Neuronal stem cell (in vitro differentiated cells): Measurements from ENCODE around the gene BMP6.

Experiments used
- DNase-seq: peaks from one replicate; pipeline ENCODE4 v3.0.0-alpha.2; 2013; ENCODE audit warnings: low spot score
- H2AFZ ChIP-seq: one replicate; pipeline ENCODE4 v1.6.1; 2013; ENCODE audit warnings: mild to moderate bottlenecking, low read length, inconsistent platforms
- H2AK5ac ChIP-seq: 2 replicates; pipeline ENCODE4 v1.6.1; 2013; ENCODE audit warnings: low read depth, mild to moderate bottlenecking, inconsistent platforms, low read length, moderate library complexity, mixed read lengths
- H2BK120ac ChIP-seq: 2 replicates; pipeline ENCODE4 v1.6.1; 2013; ENCODE audit warnings: low read depth, mild to moderate bottlenecking, inconsistent platforms, low read length, moderate library complexity, mixed read lengths
- H2BK12ac ChIP-seq: one replicate; pipeline ENCODE4 v1.6.1; 2013; ENCODE audit warnings: low read length, inconsistent platforms
- H2BK15ac ChIP-seq: 2 replicates; pipeline ENCODE4 v1.6.1; 2013; ENCODE audit warnings: mild to moderate bottlenecking, low read length, inconsistent platforms, mixed read lengths
- H2BK5ac ChIP-seq: one replicate; pipeline ENCODE4 v1.6.1; 2013; ENCODE audit warnings: inconsistent platforms, mild to moderate bottlenecking, low read length, moderate library complexity
- H3K14ac ChIP-seq: one replicate; pipeline ENCODE4 v1.6.1; 2013; ENCODE audit warnings: low read length, inconsistent platforms
- H3K18ac ChIP-seq: 2 replicates; pipeline ENCODE4 v1.6.1; 2013; ENCODE audit warnings: low read length, inconsistent platforms
- H3K23ac ChIP-seq: 2 replicates; pipeline ENCODE4 v1.6.1; 2013; ENCODE audit warnings: low read depth, mild to moderate bottlenecking, mixed read lengths, low read length, inconsistent platforms; ENCODE audit not compliant: poor library complexity
- H3K27ac ChIP-seq: replicated peaks from 3 replicates; pipeline ENCODE4 v1.5.1; 2013; ENCODE audit warnings: low read length, inconsistent platforms
- H3K27me3 ChIP-seq, 3 experiments: 2 replicates each; pipeline ENCODE4 v1.6.1; 2013; ENCODE audit warnings: low read length in 3 of 3, mild to moderate bottlenecking in 2 of 3, inconsistent platforms in 1 of 3, low read depth in 1 of 3, mixed read lengths in 1 of 3, moderate library complexity in 1 of 3; ENCODE audit not compliant: control insufficient read depth in 3 of 3, insufficient read depth in 3 of 3
- H3K36me3 ChIP-seq, 2 donors: replicated peaks in 1 of 2; 2 replicates each; pipeline ENCODE4 v1.6.1; 2013; ENCODE audit warnings: low read length in 2 of 2; ENCODE audit not compliant: control insufficient read depth in 2 of 2, insufficient read depth in 2 of 2
- H3K4ac ChIP-seq: 2 replicates; pipeline ENCODE4 v1.6.1; 2013; ENCODE audit warnings: inconsistent platforms, mild to moderate bottlenecking, low read length, moderate library complexity
- H3K4me1 ChIP-seq, 2 donors: 1 replicate in 1 of 2; 2 replicates in 1 of 2; pipeline ENCODE4 v1.6.1; 2013; ENCODE audit warnings: low read length in 2 of 2, low read depth in 1 of 2; ENCODE audit not compliant: control insufficient read depth in 2 of 2, insufficient read depth in 1 of 2
- H3K4me2 ChIP-seq: one replicate; pipeline ENCODE4 v1.6.1; 2013; ENCODE audit warnings: mild to moderate bottlenecking, low read length, inconsistent platforms; ENCODE audit not compliant: insufficient read depth, poor library complexity, severe bottlenecking
- H3K4me3 ChIP-seq, 2 donors: 2 replicates each; pipeline ENCODE4 v1.5.1; 2013; ENCODE audit warnings: low read length in 2 of 2, mild to moderate bottlenecking in 2 of 2, inconsistent platforms in 1 of 2, moderate library complexity in 1 of 2
- H3K79me1 ChIP-seq: one replicate; pipeline ENCODE4 v1.6.1; 2013; ENCODE audit warnings: low read depth, mild to moderate bottlenecking, inconsistent platforms, low read length, moderate library complexity
- H3K9ac ChIP-seq: one replicate; pipeline ENCODE4 v1.6.1; 2013; ENCODE audit warnings: mild to moderate bottlenecking, low read depth, low read length, inconsistent platforms; ENCODE audit not compliant: poor library complexity
- H3K9me3 ChIP-seq, 2 donors: replicated peaks in 1 of 2; 2 replicates each; pipeline versions ENCODE3 to v1.6.1; 2013; ENCODE audit warnings: low read length in 2 of 2, mild to moderate bottlenecking in 2 of 2, inconsistent platforms in 1 of 2, low read depth in 1 of 2, mixed read lengths in 1 of 2, moderate library complexity in 1 of 2; ENCODE audit not compliant: control insufficient read depth in 2 of 2, insufficient read depth in 1 of 2
- H4K8ac ChIP-seq: one replicate; pipeline ENCODE4 v1.6.1; 2013; ENCODE audit warnings: low read depth, mild to moderate bottlenecking, inconsistent platforms, low read length, moderate library complexity
- H4K91ac ChIP-seq: one replicate; pipeline ENCODE4 v1.6.1; 2013; ENCODE audit warnings: low read length, low read depth, mild to moderate bottlenecking, inconsistent platforms; ENCODE audit not compliant: poor library complexity
- WGBS, 2 donors: extraction: QIAGEN DNeasy Blood & Tissue Kit; methylation state at CpG; one replicate each; pipeline ENCODE4 v1.1.7; 2013; ENCODE audit warnings: missing lambda C conversion rate in 2 of 2, mixed read lengths in 1 of 2; ENCODE audit not compliant: insufficient read length in 2 of 2, insufficient replicate concordance in 1 of 2; ENCODE audit errors: extremely low coverage in 2 of 2; 5-methylcytosine and 5-hydroxymethylcytosine counted together

The BMP6 gene

DNA sequence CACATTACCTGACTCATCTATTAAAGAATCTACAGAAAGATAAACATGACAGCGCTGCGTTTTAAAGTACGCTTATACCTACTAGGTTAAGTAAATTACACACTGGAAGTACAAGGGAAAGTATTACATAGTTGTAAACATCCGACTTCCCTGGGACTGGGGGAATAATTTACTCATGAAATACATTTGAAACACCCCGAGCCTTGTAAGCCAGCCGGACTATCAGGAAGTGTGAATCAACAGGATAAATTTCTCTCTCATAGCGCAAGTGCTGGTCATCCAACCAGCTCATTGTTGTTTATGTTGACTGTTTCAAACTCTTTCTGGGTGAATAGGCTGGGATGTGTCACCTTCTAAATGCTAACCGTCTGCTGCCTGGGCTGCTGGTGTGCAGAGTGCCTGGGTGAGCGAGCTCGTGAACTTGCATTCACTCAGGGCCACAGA is 4.9 kb downstream of the BMP6 start:
- no peak overlapping the region for H2AFZ ChIP-seq
- H2BK15ac ChIP-seq = no peak overlapping the region
- H3K36me3 ChIP-seq = no peaks in the 10 kb centered on the region
- no peaks in the 10 kb centered on the region for H3K9me3 ChIP-seq
- H3K4me2 ChIP-seq = no peak overlapping the region
- peaks cover 9 to 22% of the 10 kb centered on the region in 2 donors for H3K4me1 ChIP-seq
- no peak overlapping the region for H2AK5ac ChIP-seq
- no peak for DNase-seq
- H3K79me1 ChIP-seq = no peaks in the 10 kb centered on the region
- H2BK5ac ChIP-seq = no peak overlapping the region
- H4K91ac ChIP-seq = no peak overlapping the region
- H3K4ac ChIP-seq = no peak overlapping the region
- peaks cover 17 to 75% (median 29%) of the 10 kb centered on the region in 3 experiments for H3K27me3 ChIP-seq
- H3K23ac ChIP-seq = no peak overlapping the region
- no peak overlapping the region for H2BK120ac ChIP-seq
- H3K18ac ChIP-seq = no peak overlapping the region
- no peak overlapping the region for H3K27ac ChIP-seq
- no peak overlapping the region for H3K9ac ChIP-seq
- H3K4me3 ChIP-seq = no peak overlapping the region
- no CpG with 5 or more reads among the region's 10 CpGs for WGBS, 2 donors
- no peak overlapping the region for H3K14ac ChIP-seq
- H4K8ac ChIP-seq = no peak overlapping the region
- H2BK12ac ChIP-seq = no peak overlapping the region

DNA sequence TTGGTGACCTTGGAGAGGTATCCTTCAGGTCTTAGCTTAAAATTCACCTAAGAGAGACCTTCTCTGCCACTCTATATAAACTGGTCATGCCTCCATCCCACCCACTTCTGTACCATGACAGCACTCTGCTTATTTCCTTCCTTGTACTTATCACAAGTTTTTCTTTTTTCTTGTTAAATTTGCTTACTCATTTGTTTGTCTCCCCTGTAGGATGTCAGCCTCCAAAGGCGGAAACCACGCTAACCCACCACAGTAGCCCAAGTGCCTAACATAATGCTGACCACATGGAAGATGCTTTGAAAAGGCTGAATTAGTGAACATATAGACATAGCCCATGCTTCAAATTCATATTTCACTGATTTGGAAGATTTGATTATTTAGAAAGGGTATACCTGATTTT is 5.4 kb downstream of the BMP6 start:
- Histone ChIP-seq H4K8ac (no peak overlapping the region), H3K4me3 (no peak overlapping the region), H3K14ac (no peak overlapping the region), H3K27me3 (peaks cover 15 to 70% (median 26%) of the 10 kb centered on the region in 3 experiments), H3K36me3 (no peaks in the 10 kb centered on the region), H2BK12ac (no peak overlapping the region), H3K4me1 (peaks cover 9 to 22% of the 10 kb centered on the region in 2 donors), H2BK15ac (no peak overlapping the region), H4K91ac (no peak overlapping the region), H2AK5ac (no peak overlapping the region), H2BK120ac (no peak overlapping the region), H3K23ac (no peak overlapping the region), H3K4ac (no peak overlapping the region), H3K9ac (no peak overlapping the region), H3K9me3 (no peaks in the 10 kb centered on the region), H3K4me2 (no peak overlapping the region), H2BK5ac (no peak overlapping the region), H3K27ac (no peak overlapping the region), H3K18ac (no peak overlapping the region), H3K79me1 (no peaks in the 10 kb centered on the region), H2AFZ (no peak overlapping the region)
- WGBS, 2 donors = no CpG with 5 or more reads among the region's 2 CpGs
- no peak for DNase-seq

DNA sequence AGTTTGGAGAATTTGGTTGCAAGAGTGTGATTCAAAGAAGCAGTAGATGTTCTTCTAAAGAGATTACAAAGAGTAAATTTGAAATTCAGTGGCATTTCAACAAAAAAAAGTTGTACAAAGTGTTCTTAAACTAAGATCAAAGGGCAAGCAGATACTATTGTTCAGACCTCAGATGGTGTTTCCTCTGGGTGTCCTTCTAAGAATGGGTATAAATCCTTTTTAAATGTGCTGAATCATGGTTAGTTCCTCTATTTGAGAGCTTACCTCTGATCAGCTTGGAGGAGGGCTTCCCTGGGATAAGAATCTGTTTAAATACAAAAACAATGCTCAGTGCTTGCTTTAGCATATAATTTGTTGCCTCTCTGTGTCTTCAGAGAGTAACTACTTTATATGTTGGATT is 6.3 kb downstream of the BMP6 start:
- peaks cover 8 to 64% (median 16%) of the 10 kb centered on the region in 3 experiments for H3K27me3 ChIP-seq
- DNase-seq = no peak

DNA sequence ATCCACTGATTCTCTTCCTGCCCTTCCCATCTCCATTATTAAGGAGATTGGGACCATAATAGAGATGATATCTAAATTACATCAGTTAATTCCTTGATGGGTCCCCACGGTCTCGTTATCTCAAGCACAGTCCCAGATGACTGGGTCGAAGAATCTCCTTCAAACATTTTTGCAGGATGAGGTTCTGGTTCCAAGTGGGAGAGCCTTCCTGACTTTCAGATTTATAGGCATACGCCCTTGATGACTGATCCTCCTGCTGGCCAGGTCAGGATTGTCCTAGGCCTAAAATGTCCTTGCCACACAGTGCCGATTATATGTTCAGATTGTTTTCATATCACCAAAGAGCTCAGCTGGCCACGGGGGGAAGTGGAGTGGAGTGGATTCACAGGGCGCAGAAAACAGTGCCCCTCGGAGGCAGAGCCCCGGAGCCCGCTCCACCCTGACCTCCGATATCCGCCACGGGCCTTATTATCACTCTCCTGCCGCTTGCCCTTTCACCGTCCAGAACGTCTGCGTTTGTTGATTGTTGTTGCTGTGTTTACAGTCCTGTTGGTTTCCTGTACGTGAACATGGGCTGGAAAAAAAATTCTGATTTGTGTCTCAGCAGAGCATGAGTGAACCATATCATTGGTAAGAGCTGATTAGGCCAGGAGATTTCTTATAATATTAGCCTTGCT is 8.9 kb downstream of the BMP6 start:
- no peak overlapping the region for H3K4me3 ChIP-seq
- H3K18ac ChIP-seq = no peak overlapping the region
- H2AFZ ChIP-seq = no peak overlapping the region
- no CpG with 5 or more reads among the region's 18 CpGs for WGBS, 2 donors
- no peak overlapping the region for H2BK15ac ChIP-seq
- no peak overlapping the region for H3K27ac ChIP-seq
- no peaks in the 10 kb centered on the region for H3K36me3 ChIP-seq
- H3K9me3 ChIP-seq = no peaks in the 10 kb centered on the region
- H3K4me1 ChIP-seq = peaks cover 0 to 4% of the 10 kb centered on the region in 2 donors
- no peak overlapping the region for H3K14ac ChIP-seq
- H3K4ac ChIP-seq = no peak overlapping the region
- no peak overlapping the region for H3K4me2 ChIP-seq
- H2BK120ac ChIP-seq = no peak overlapping the region
- no peak overlapping the region for H2BK5ac ChIP-seq
- no peak for DNase-seq
- peaks cover 0 to 61% (median 0%) of the 10 kb centered on the region in 3 experiments for H3K27me3 ChIP-seq
- H3K79me1 ChIP-seq = no peaks in the 10 kb centered on the region
- H3K9ac ChIP-seq = no peak overlapping the region
- no peak overlapping the region for H2AK5ac ChIP-seq
- H4K8ac ChIP-seq = no peak overlapping the region
- no peak overlapping the region for H3K23ac ChIP-seq
- no peak overlapping the region for H2BK12ac ChIP-seq
- H4K91ac ChIP-seq = no peak overlapping the region

More for the DNA sequence above, 6.3 kb downstream of the BMP6 start:
- Histone ChIP-seq H3K79me1 (no peaks in the 10 kb centered on the region), H4K91ac (no peak overlapping the region), H3K9me3 (no peaks in the 10 kb centered on the region), H3K14ac (no peak overlapping the region), H2BK5ac (no peak overlapping the region), H3K9ac (no peak overlapping the region), H2AFZ (no peak overlapping the region), H2BK15ac (no peak overlapping the region), H3K4me3 (no peak overlapping the region), H3K36me3 (no peaks in the 10 kb centered on the region), H4K8ac (no peak overlapping the region), H2BK120ac (no peak overlapping the region), H3K4me1 (peaks cover 9 to 20% of the 10 kb centered on the region in 2 donors), H2BK12ac (no peak overlapping the region), H3K27ac (no peak overlapping the region), H2AK5ac (no peak overlapping the region), H3K23ac (no peak overlapping the region), H3K4me2 (no peak overlapping the region), H3K18ac (no peak overlapping the region), H3K4ac (no peak overlapping the region)
